Transverse colon (tissue), 4 donors: ENCODE measurements around the gene TMEM229B. TPM values are rescaled to one million over a fixed set of nuclear protein-coding genes. Genes with fewer than 3 reads are reported as not detected.

Source experiments
- DNase-seq: peaks from one replicate; pipeline ENCODE4 v3.0.0-alpha.2; 2019
- H3K27ac ChIP-seq, 4 donors: fragments of 200-600 bp; sonication (generic); 2 replicates each; pipeline ENCODE4 v1.5.1; 2016 to 2018; ENCODE audit warnings: inconsistent platforms in 4 of 4
- H3K27me3 ChIP-seq: fragments of 200-600 bp; sonication (generic); 2 replicates; pipeline ENCODE4 v1.5.1; 2017; ENCODE audit warnings: inconsistent platforms
- H3K36me3 ChIP-seq, 4 donors: fragments of 200-600 bp; sonication (generic); 2 replicates each; pipeline ENCODE4 v1.5.1; 2017 to 2019; ENCODE audit warnings: inconsistent platforms in 4 of 4
- H3K4me1 ChIP-seq, 4 donors: fragments of 200-600 bp; sonication (generic); 2 replicates each; pipeline ENCODE4 v1.5.1; 2017 to 2020; ENCODE audit warnings: inconsistent platforms in 4 of 4
- H3K4me3 ChIP-seq, 4 donors: fragments of 200-600 bp; sonication (generic); 1 replicate in 1 of 4; 2 replicates in 3 of 4; pipeline versions ENCODE4 v1.5.1 to v1.6.1; 2017 to 2019; ENCODE audit warnings: inconsistent platforms in 4 of 4
- H3K9me3 ChIP-seq, 2 donors: fragments of 200-600 bp; sonication (generic); 2 replicates each; pipeline ENCODE4 v1.5.1; 2017 to 2019; ENCODE audit warnings: inconsistent platforms in 2 of 2
- EP300 ChIP-seq: sonication (generic); formaldehyde crosslinking; IDR thresholded peaks from one replicate; pipeline ENCODE4 v1.6.1; 2017; ENCODE audit warnings: antibody characterized with exemption, low read depth
- POLR2A ChIP-seq: fragments of 450-650 bp; IDR thresholded peaks from one replicate; pipeline ENCODE4 v1.6.1; 2016; ENCODE audit warnings: antibody characterized with exemption, mild to moderate bottlenecking, moderate library complexity
- POLR2AphosphoS5 ChIP-seq, 3 donors: sonication (generic); formaldehyde crosslinking; IDR thresholded peaks; one replicate each; pipeline ENCODE4 v1.6.1; 2016; ENCODE audit warnings: antibody characterized with exemption in 3 of 3
- WGBS, 2 donors: methylation state at CpG; one replicate each; pipeline ENCODE4 v1.1.5; 2018; ENCODE audit warnings: low coverage in 1 of 2; 5-methylcytosine and 5-hydroxymethylcytosine counted together
- in situ Hi-C, 4 donors: fragments of 200-750 bp; cut with MboI; loops; one replicate each; pipeline versions ENCODE4 v1.15.0 to v1.15.1; 2017; ENCODE audit warnings: low sequenced_read_pairs in 3 of 4, low pct_ligation_motif_present in 1 of 4, low pct_unique_long_range_greater_than_20kb in 1 of 4
- intact Hi-C: fragments of 100-400 bp; cut with DNase I; formaldehyde crosslinking; loops from one replicate; pipeline ENCODE4 v1.15.1; 2023; ENCODE audit warnings: low total_unique reads
- total RNA-seq, 4 donors: library from RNA; depleted of rRNA; stranded (reverse); fragments of >200 nt; gene quantifications; one replicate each; pipeline ENCODE4 v1.1.0, GENCODE V29; 2016
- TF ChIP-seq, protein P1 (sequence below), 5 experiments: fragments of 200-600 bp in 3 of 5; fragments of 450-650 bp in 2 of 5; sonication (generic) in 3 of 5; IDR thresholded peaks; 1 replicate in 2 of 5; 2 replicates in 3 of 5; pipeline ENCODE4 v1.5.1; 2016 to 2017; ENCODE audit warnings: antibody characterized with exemption in 5 of 5, inconsistent platforms in 3 of 5, mild to moderate bottlenecking in 2 of 5, moderate library complexity in 1 of 5

Gene TMEM229B
- total RNA-seq, 4 donors from 2014 or later: 3.7 to 13.5 (median 7.4) TPM

DNA sequence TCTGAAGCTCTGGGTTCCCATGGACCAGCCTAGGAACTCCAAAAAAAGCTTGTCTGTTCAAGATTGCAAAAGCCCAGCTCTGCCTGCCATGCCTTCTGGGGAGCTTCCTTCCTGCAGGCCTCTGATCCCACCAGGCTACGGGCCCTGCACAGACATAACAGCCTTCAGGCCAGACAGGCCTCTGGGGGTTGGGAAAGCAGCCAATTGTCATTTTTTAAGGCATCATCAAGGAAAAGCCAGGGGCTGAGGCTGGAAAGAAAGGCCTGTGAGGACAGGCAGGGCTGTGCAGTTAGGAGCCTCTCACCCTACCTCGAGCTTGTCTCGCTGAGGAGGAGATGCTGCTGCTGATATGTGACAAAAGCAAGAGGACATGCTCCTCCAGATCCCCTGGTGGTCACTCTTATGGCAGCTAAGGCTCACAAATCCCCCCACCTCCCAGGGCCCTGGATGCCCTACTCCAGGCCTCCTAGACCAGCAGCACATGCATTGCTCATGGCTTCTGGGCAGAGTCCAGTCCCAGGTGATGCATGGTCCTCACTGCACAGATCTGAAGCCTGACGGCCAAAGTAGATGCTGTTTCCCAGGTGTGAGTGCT lies 2.9 kb downstream of the TMEM229B start:
- Histone ChIP-seq H3K27ac (no peak overlapping the region), H3K36me3 (no peaks in the 10 kb centered on the region), H3K27me3 (no peaks in the 10 kb centered on the region), H3K9me3 (no peaks in the 10 kb centered on the region), H3K4me1 (peaks cover 0 to 13% (median 2%) of the 10 kb centered on the region in 4 donors), H3K4me3 (no peak overlapping the region)
- TF ChIP-seq, protein P1, sequence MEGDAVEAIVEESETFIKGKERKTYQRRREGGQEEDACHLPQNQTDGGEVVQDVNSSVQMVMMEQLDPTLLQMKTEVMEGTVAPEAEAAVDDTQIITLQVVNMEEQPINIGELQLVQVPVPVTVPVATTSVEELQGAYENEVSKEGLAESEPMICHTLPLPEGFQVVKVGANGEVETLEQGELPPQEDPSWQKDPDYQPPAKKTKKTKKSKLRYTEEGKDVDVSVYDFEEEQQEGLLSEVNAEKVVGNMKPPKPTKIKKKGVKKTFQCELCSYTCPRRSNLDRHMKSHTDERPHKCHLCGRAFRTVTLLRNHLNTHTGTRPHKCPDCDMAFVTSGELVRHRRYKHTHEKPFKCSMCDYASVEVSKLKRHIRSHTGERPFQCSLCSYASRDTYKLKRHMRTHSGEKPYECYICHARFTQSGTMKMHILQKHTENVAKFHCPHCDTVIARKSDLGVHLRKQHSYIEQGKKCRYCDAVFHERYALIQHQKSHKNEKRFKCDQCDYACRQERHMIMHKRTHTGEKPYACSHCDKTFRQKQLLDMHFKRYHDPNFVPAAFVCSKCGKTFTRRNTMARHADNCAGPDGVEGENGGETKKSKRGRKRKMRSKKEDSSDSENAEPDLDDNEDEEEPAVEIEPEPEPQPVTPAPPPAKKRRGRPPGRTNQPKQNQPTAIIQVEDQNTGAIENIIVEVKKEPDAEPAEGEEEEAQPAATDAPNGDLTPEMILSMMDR (IDR thresholded peaks at IDR 0.05): no peak
- no peak for TF ChIP-seq EP300
- 84% methylated on average over 4 of the region's 4 CpGs; no CpG with 5 or more reads in 1 of the 2 donors for WGBS, 2 donors
- DNase-seq: no peak
- intact Hi-C loops (no loop called here), in situ Hi-C loops (no loop called here)

DNA sequence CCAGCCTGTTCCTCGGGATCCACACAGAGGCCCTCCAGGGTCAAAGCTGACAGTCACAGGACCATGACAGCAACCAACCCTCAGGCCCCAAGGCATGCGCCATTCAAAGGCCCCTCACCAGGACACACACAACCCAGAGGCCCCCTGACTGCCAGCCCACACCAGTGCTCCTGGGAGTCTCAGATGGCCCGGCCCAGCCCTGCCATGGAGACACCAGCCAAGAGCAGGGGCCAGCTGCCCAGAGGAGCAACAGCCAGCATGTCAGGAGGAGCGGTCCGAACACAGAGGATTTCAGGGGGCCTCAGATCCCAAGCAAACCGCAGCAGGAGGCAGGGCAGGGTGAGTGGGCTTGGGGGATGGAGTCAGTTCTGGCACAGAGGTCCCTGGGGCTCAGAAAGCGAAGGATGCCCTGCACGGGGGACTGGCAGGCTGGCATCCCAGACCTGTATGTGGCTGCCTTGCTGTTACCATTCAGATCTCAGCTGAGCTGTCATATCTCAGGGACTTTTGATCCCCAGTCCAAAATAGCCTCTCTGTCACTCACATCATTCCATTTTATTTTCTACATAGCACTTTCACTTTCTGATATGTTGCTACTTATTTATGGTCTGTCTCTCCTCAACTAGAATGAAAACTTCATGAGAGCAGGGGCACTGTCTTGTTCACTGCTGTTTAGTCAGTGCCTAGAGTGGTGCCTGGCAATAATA lies 4.8 kb downstream of the TMEM229B start:
- WGBS, 2 donors: 94% methylated on average over 8 of the region's 8 CpGs; no CpG with 5 or more reads in 1 of the 2 donors
- Histone ChIP-seq H3K4me1 (peaks cover 0 to 6% (median 2%) of the 10 kb centered on the region in 4 donors), H3K27ac (no peak overlapping the region), H3K36me3 (no peaks in the 10 kb centered on the region), H3K27me3 (no peaks in the 10 kb centered on the region), H3K9me3 (no peaks in the 10 kb centered on the region), H3K4me3 (no peak overlapping the region)
- no peak for TF ChIP-seq POLR2AphosphoS5 (IDR thresholded peaks at IDR 0.05)
- TF ChIP-seq, protein P1 (IDR thresholded peaks at IDR 0.05): no peak
- in situ Hi-C loops (no loop called here), intact Hi-C loops (no loop called here)
- DNase-seq: no peak

DNA sequence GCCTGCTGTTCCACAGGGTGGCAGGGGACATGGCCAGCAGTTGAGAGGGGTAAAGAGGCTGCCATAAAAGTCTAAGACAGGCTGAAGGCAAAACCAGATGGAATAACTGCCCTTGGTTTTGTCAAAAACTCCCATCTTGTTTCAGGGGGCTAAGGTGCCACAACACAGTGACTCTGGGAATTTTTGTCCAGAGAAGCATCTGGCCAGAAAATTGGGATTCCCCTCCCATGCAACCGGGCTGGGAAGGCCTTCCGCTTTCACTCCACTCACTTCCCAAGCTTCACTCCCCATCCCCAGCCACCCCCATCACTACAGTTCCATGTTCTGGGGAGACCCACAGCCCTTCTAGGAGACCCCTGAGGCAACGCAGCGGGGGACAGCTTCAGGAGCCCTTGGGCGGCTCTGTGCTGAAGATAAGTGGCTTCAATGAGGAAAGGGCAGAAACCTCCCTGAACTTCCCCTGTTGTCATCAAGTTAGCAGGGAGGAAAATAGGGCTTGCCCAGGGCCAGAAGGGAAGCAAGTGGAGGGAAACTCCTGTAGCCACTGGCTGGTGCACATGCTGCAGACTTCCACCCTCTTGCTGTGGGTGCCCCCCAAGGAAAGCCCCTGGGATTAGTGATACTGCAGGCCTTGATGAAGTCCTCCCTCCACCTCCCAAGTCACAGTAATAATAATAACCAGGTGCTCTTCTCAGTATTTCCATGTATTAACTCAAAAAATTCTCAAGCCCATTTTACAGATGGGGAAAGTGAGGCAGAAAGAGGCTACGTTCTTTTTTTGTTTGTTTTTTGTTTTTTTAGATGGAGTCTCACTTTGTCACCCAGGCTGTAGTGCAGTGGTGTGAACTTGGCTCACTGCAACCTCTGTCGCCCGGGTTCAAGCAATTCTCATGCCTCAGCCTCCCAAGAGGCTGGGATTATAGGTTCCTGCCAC lies 6.0 kb downstream of the TMEM229B start:
- intact Hi-C loops (no loop called here), in situ Hi-C loops (no loop called here)
- Histone ChIP-seq H3K4me1 (peaks cover 0 to 3% (median 0%) of the 10 kb centered on the region in 4 donors), H3K27me3 (no peaks in the 10 kb centered on the region), H3K27ac (no peak overlapping the region), H3K9me3 (no peaks in the 10 kb centered on the region), H3K4me3 (no peak overlapping the region), H3K36me3 (no peaks in the 10 kb centered on the region)
- WGBS, 2 donors: 93% methylated on average over 8 of the region's 8 CpGs; no CpG with 5 or more reads in 1 of the 2 donors
- no peak for TF ChIP-seq EP300
- TF ChIP-seq, protein P1 (IDR thresholded peaks at IDR 0.05): no peak
- no peak for TF ChIP-seq POLR2A
- TF ChIP-seq POLR2AphosphoS5 (IDR thresholded peaks at IDR 0.05): no peak
- no peak for DNase-seq

DNA sequence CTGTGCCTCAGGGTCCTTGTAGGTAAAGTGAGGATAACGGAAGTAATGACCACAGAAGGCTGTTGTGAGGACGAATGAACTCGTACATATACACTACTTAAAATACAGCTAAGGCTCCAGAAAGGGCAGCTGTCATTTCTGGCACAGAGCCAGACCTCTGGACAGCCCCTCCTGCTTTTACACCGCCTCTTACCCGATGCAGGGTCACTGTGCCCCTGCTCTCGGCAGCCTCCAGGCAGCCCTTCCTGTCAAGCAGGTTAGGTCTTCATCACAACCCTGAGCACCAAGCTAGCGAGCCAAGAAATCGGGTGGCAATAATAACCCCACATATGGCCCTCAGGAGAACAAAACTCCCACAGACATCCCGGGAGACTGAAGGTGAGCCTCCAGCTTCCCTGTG lies 8.5 kb downstream of the TMEM229B start:
- Histone ChIP-seq H3K27me3 (no peaks in the 10 kb centered on the region), H3K9me3 (no peaks in the 10 kb centered on the region), H3K4me1 (peaks cover 0 to 3% (median 0%) of the 10 kb centered on the region in 4 donors), H3K36me3 (no peaks in the 10 kb centered on the region), H3K4me3 (no peak overlapping the region), H3K27ac (no peak overlapping the region)
- in situ Hi-C loops (no loop called here), intact Hi-C loops (no loop called here)
- DNase-seq: no peak
- TF ChIP-seq POLR2A (no peak), EP300 (no peak), POLR2AphosphoS5 (IDR thresholded peaks at IDR 0.05) (no peak)
- TF ChIP-seq, protein P1 (IDR thresholded peaks at IDR 0.05): no peak
- 54% methylated on average over 9 of the region's 9 CpGs; no CpG with 5 or more reads in 1 of the 2 donors for WGBS, 2 donors
